HG02610 (cell line): ENCODE measurements around the gene UBAC2.
A peak's percentile ranks its signal among the peaks of the same experiment; 100 is the strongest.
"Not testable (repeated sequence)": the region's sequence is repeated elsewhere in the genome, so short reads cannot be mapped to it uniquely, and the experiment has no call there.

Experiments used
- ATAC-seq: cut with Tn5 transposase; IDR thresholded peaks from one replicate; pipeline ENCODE4 v1.9.1; 2021; ENCODE audit warnings: mild to moderate bottlenecking, moderate library complexity; ENCODE audit not compliant: unreplicated experiment

The UBAC2 gene

GRCh38 chr13:99231721-99232120 is 31.1 kb downstream of the UBAC2 start:
- ATAC-seq: peak; percentile 19

- peak; percentile 85 for ATAC-seq
Measured at GRCh38 chr13:99237981-99238662, 37.5 kb downstream of the UBAC2 start.

- ATAC-seq: no peak
Measured at GRCh38 chr13:99246100-99246499, 45.4 kb downstream of the UBAC2 start.

- ATAC-seq: not testable (repeated sequence)
Measured at GRCh38 chr13:99249178-99249577, 48.5 kb downstream of the UBAC2 start.

- not testable (repeated sequence) for ATAC-seq
Measured at GRCh38 chr13:99249606-99250005, 49.0 kb downstream of the UBAC2 start.

- peak; percentile 79 for ATAC-seq
Measured at GRCh38 chr13:99250982-99251825, 50.5 kb downstream of the UBAC2 start.

- ATAC-seq: no peak
Measured at GRCh38 chr13:99251921-99252320, 51.3 kb downstream of the UBAC2 start.

- ATAC-seq: no peak
Measured at GRCh38 chr13:99254830-99255229, 54.2 kb downstream of the UBAC2 start.

- no peak for ATAC-seq
Measured at GRCh38 chr13:99255271-99255670, 54.6 kb downstream of the UBAC2 start.

GRCh38 chr13:99256283-99256682 is 55.6 kb downstream of the UBAC2 start:
- ATAC-seq: no peak

- ATAC-seq: no peak
Measured at GRCh38 chr13:99256709-99257108, 56.1 kb downstream of the UBAC2 start.

- no peak for ATAC-seq
Measured at GRCh38 chr13:99257291-99257690, 56.6 kb downstream of the UBAC2 start.

- ATAC-seq: peak; percentile 93
Measured at GRCh38 chr13:99258210-99258860, 57.7 kb downstream of the UBAC2 start, which contains the start of gene GPR18. Gene GPR18 (minus strand): TSS chr13:99258379. CDS start chr13:99255872, 2,507 bp downstream.

GRCh38 chr13:99258946-99259345 is 58.3 kb downstream of the UBAC2 start:
- ATAC-seq: peak; percentile 59

GRCh38 chr13:99260216-99260615 is 59.6 kb downstream of the UBAC2 start:
- ATAC-seq: no peak

- ATAC-seq: no peak
Measured at GRCh38 chr13:99261059-99261458, 60.4 kb downstream of the UBAC2 start.

- ATAC-seq: no peak
Measured at GRCh38 chr13:99263126-99263785, 62.6 kb downstream of the UBAC2 start.

- ATAC-seq: no peak
Measured at GRCh38 chr13:99264051-99264450, 63.4 kb downstream of the UBAC2 start.

GRCh38 chr13:99265162-99265800 is 64.6 kb downstream of the UBAC2 start:
- ATAC-seq: no peak

GRCh38 chr13:99265821-99266426 is 65.3 kb downstream of the UBAC2 start:
- ATAC-seq: peak; percentile 40
